Chondrocyte (in vitro differentiated cells): ENCODE results near the gene IP6K1. TPM values are rescaled to one million over a fixed set of nuclear protein-coding genes. Genes with fewer than 3 reads are reported as not detected.

Experiments used
- DNase-seq: peaks from one replicate; pipeline ENCODE4 v3.0.0; 2021; ENCODE audit warnings: mixed read lengths, low spot score
- H3K27ac Mint-ChIP-seq: one replicate; pipeline ENCODE4 v1.8.0; 2021; ENCODE audit warnings: mild to moderate bottlenecking, moderate library complexity, mixed read lengths; ENCODE audit not compliant: unreplicated experiment
- H3K27me3 Mint-ChIP-seq: 2 replicates; pipeline ENCODE4 v1.8.0; 2021; ENCODE audit warnings: low read depth, mixed read lengths
- H3K36me3 Mint-ChIP-seq: 2 replicates; pipeline ENCODE4 v1.8.0; 2021; ENCODE audit warnings: low read depth, mixed read lengths
- H3K4me1 Mint-ChIP-seq: 2 replicates; pipeline ENCODE4 v1.8.0; 2021; ENCODE audit warnings: low read depth, mild to moderate bottlenecking, mixed read lengths
- H3K4me3 Mint-ChIP-seq: one replicate; pipeline ENCODE4 v1.8.0; 2021; ENCODE audit warnings: mild to moderate bottlenecking, moderate library complexity, mixed read lengths; ENCODE audit not compliant: unreplicated experiment
- H3K9me3 Mint-ChIP-seq: 2 replicates; pipeline ENCODE4 v1.8.0; 2021; ENCODE audit warnings: low read depth, mixed read lengths
- CTCF ChIP-seq: fragments of 200-600 bp; sonication (generic); IDR thresholded peaks from 2 replicates; pipeline ENCODE4 v1.5.0; 2021; ENCODE audit warnings: antibody characterized with exemption, mild to moderate bottlenecking, moderate library complexity
- total RNA-seq: library from RNA; stranded (reverse); gene quantifications from 3 replicates; pipeline ENCODE4 v1.2.1, GENCODE V29; 2021

The IP6K1 gene
- total RNA-seq, 1 donor from 2014 or later, result 40.1 TPM

GRCh38 chr3:49724586-49724985, 61.8 kb downstream of the IP6K1 start:
- H3K27ac Mint-ChIP-seq, result peak overlapping the region; percentile 99
- H3K36me3 Mint-ChIP-seq, result peaks cover 6% of the 10 kb centered on the region
- no peaks in the 10 kb centered on the region for H3K9me3 Mint-ChIP-seq
- no peak for DNase-seq
- no peaks in the 10 kb centered on the region for H3K27me3 Mint-ChIP-seq
- peaks cover 37% of the 10 kb centered on the region for H3K4me1 Mint-ChIP-seq
- TF ChIP-seq CTCF, result no peak
- H3K4me3 Mint-ChIP-seq, result peak overlapping the region; percentile 90

DNA sequence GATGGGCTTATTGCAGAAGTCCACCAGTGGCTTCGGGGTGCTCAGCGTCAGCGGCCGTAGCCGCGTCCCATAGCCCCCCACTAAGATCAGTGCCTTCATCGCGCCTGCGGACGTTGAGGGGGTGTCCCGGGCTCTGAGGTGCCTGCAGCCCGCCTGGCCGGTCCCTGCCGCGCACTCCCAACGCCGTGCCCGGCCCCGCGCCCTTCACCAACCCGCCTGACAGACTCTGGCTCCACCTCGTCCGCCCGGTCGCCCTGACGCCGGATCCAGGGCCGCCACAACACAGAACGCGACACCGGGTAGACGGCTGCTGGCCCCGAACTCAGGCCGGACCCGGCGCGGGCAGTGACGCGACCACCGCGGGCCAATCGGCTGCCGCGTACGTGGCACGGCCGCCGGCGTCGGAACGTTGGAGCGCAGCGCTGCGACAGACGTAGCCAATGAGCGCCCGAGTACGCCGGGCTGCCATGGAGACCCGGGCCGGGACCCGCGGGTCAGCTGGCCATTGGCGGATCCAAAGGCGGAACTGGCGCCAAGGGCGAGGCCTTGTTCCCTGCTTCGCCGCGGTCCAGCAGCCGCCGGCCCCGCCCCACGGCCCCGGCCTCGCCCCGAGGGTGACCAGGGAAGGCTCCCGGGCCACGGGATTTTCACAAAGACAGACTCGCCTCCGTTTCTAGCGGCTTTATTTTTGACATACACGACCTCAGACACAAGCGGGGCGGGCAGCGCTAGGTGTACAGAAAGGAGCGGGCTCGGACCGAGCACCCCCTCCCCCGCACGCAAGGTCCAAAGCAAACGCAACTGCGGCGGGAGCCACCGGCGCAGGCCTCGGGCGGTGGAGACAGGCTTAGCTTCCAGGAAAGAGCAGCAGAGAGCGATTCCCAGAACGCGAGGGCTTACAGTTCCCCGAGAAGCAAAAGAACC, 62.5 kb downstream of the IP6K1 start, which contains the start of gene GMPPB:
TSS of gene GMPPB (minus strand) at position 324 of the 924 bp plus-strand sequence. CDS start at position 99, 225 bp downstream.
- Mint-ChIP-seq H3K4me1 (peaks cover 44% of the 10 kb centered on the region), H3K27ac (peak within 1 kb of the TSS; percentile 99), H3K9me3 (no peaks in the 10 kb centered on the region), H3K36me3 (peaks cover 6% of the 10 kb centered on the region), H3K4me3 (peak within 1 kb of the TSS; percentile 90), H3K27me3 (no peaks in the 10 kb centered on the region)
- DNase-seq, result peak; percentile 99
- TF ChIP-seq CTCF, result peak; percentile 9

DNA sequence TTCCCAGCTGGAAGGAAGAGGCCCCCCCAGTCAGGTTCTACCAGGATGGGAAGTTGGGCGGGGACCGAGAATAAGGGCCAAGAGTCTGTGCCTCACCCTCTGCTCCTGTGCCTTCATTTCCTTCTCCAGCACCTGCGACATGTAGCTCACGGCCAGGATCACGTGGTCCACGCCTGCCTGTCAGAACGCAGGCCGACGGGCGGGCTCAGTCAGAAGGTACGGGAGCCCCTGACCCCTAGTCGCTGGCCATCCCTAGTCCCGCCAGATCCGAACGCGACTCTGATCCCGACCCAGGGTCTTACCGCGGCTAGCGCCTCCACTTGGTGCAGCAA, 63.1 kb downstream of the IP6K1 start:
- Mint-ChIP-seq H3K4me3 (peak overlapping the region; percentile 90), H3K36me3 (peaks cover 6% of the 10 kb centered on the region), H3K4me1 (peaks cover 49% of the 10 kb centered on the region), H3K9me3 (no peaks in the 10 kb centered on the region), H3K27me3 (no peaks in the 10 kb centered on the region), H3K27ac (peak overlapping the region; percentile 99)
- no peak for TF ChIP-seq CTCF
- peak; percentile 95 for DNase-seq

- Mint-ChIP-seq H3K27ac (peak overlapping the region; percentile 99), H3K36me3 (peaks cover 4% of the 10 kb centered on the region), H3K27me3 (no peaks in the 10 kb centered on the region), H3K4me1 (peaks cover 49% of the 10 kb centered on the region), H3K9me3 (no peaks in the 10 kb centered on the region), H3K4me3 (peak overlapping the region; percentile 90)
- no peak for DNase-seq
- TF ChIP-seq CTCF, result no peak
Measured at GRCh38 chr3:49722896-49723295, 63.4 kb downstream of the IP6K1 start.

GRCh38 chr3:49721896-49722781, 64.2 kb downstream of the IP6K1 start:
- no peak for TF ChIP-seq CTCF
- Mint-ChIP-seq H3K27me3 (no peaks in the 10 kb centered on the region), H3K36me3 (no peaks in the 10 kb centered on the region), H3K4me3 (peak overlapping the region; percentile 90), H3K27ac (peak overlapping the region; percentile 99), H3K9me3 (no peaks in the 10 kb centered on the region), H3K4me1 (peaks cover 49% of the 10 kb centered on the region)
- DNase-seq, result peak; percentile 91
